Osteocyte (in vitro differentiated cells): ENCODE measurements around the gene IL1RL2. TPM values are rescaled to one million over a fixed set of nuclear protein-coding genes. Genes with fewer than 3 reads are reported as not detected.

ENCODE experiments used
- DNase-seq: peaks from one replicate; pipeline ENCODE4 v3.0.0; 2021; ENCODE audit warnings: mixed read lengths; ENCODE audit not compliant: unreplicated experiment; ENCODE audit errors: extremely low spot score
- H3K27ac Mint-ChIP-seq: one replicate; pipeline ENCODE4 v1.8.0; 2021; ENCODE audit warnings: mild to moderate bottlenecking, mixed read lengths; ENCODE audit not compliant: unreplicated experiment
- H3K27me3 Mint-ChIP-seq: one replicate; pipeline ENCODE4 v1.8.0; 2021; ENCODE audit warnings: mixed read lengths; ENCODE audit not compliant: unreplicated experiment
- H3K36me3 Mint-ChIP-seq: one replicate; pipeline ENCODE4 v1.8.0; 2021; ENCODE audit warnings: mixed read lengths; ENCODE audit not compliant: unreplicated experiment
- H3K4me1 Mint-ChIP-seq: one replicate; pipeline ENCODE4 v1.8.0; 2021; ENCODE audit warnings: mixed read lengths; ENCODE audit not compliant: unreplicated experiment
- H3K4me3 Mint-ChIP-seq: one replicate; pipeline ENCODE4 v1.8.0; 2021; ENCODE audit warnings: mild to moderate bottlenecking, moderate library complexity, mixed read lengths; ENCODE audit not compliant: unreplicated experiment
- H3K9me3 Mint-ChIP-seq: one replicate; pipeline ENCODE4 v1.8.0; 2021; ENCODE audit warnings: mixed read lengths; ENCODE audit not compliant: unreplicated experiment
- CTCF ChIP-seq: fragments of 200-600 bp; sonication (generic); IDR thresholded peaks from 2 replicates; pipeline ENCODE4 v1.5.0; 2021; ENCODE audit warnings: antibody characterized with exemption, mild to moderate bottlenecking, moderate library complexity
- total RNA-seq: library from RNA; stranded (reverse); gene quantifications from 2 replicates; pipeline ENCODE4 v1.2.1, GENCODE V29; 2021

The IL1RL2 gene
- total RNA-seq, 1 donor from 2014 or later: 0.21 TPM

- peaks cover 21% of the 10 kb centered on the region for H3K4me1 Mint-ChIP-seq
- no peak for TF ChIP-seq CTCF
- no peaks in the 10 kb centered on the region for H3K27me3 Mint-ChIP-seq
- no peaks in the 10 kb centered on the region for H3K9me3 Mint-ChIP-seq
- no peaks in the 10 kb centered on the region for H3K36me3 Mint-ChIP-seq
- no peak overlapping the region for H3K27ac Mint-ChIP-seq
- H3K4me3 Mint-ChIP-seq: no peak overlapping the region
- DNase-seq: no peak
Observed at GRCh38 chr2:102233132-102233884, 46.5 kb downstream of the IL1RL2 start.

GRCh38 chr2:102235042-102235473 is 48.2 kb downstream of the IL1RL2 start:
- peaks cover 13% of the 10 kb centered on the region for H3K4me1 Mint-ChIP-seq

GRCh38 chr2:102235491-102235890 is 48.7 kb downstream of the IL1RL2 start:
- no peaks in the 10 kb centered on the region for H3K36me3 Mint-ChIP-seq
- no peak overlapping the region for H3K27ac Mint-ChIP-seq
- peaks cover 16% of the 10 kb centered on the region for H3K4me1 Mint-ChIP-seq
- no peaks in the 10 kb centered on the region for H3K9me3 Mint-ChIP-seq
- no peak for DNase-seq
- H3K4me3 Mint-ChIP-seq: no peak overlapping the region
- peak; percentile 15 for TF ChIP-seq CTCF
- no peaks in the 10 kb centered on the region for H3K27me3 Mint-ChIP-seq

More at GRCh38 chr2:102235042-102235473, 48.2 kb downstream of the IL1RL2 start:
- Mint-ChIP-seq H3K27me3 (no peaks in the 10 kb centered on the region), H3K27ac (no peak overlapping the region), H3K36me3 (no peaks in the 10 kb centered on the region), H3K4me3 (no peak overlapping the region), H3K9me3 (no peaks in the 10 kb centered on the region)
- TF ChIP-seq CTCF: no peak
- no peak for DNase-seq

- Mint-ChIP-seq H3K9me3 (no peaks in the 10 kb centered on the region), H3K4me1 (peaks cover 23% of the 10 kb centered on the region), H3K27ac (no peak overlapping the region), H3K4me3 (no peak overlapping the region), H3K36me3 (no peaks in the 10 kb centered on the region), H3K27me3 (no peaks in the 10 kb centered on the region)
- no peak for TF ChIP-seq CTCF
- DNase-seq: no peak
Observed at GRCh38 chr2:102236132-102236531, 49.3 kb downstream of the IL1RL2 start.

GRCh38 chr2:102237176-102237575 is 50.4 kb downstream of the IL1RL2 start:
- no peak for TF ChIP-seq CTCF

More at GRCh38 chr2:102237176-102237575, 50.4 kb downstream of the IL1RL2 start:
- H3K27ac Mint-ChIP-seq: no peak overlapping the region
- peaks cover 19% of the 10 kb centered on the region for H3K4me1 Mint-ChIP-seq
- H3K36me3 Mint-ChIP-seq: no peaks in the 10 kb centered on the region
- DNase-seq: no peak
- no peaks in the 10 kb centered on the region for H3K9me3 Mint-ChIP-seq
- H3K4me3 Mint-ChIP-seq: no peak overlapping the region
- H3K27me3 Mint-ChIP-seq: no peaks in the 10 kb centered on the region
